H1 (cell line): ENCODE data around the gene CLDN9.

ENCODE experiments used
- ASH2L ChIP-seq: fragments of 200-600, 300-600 bp; sonication (generic); IDR thresholded peaks from one replicate; pipeline ENCODE4 v1.7.1; 2017; ENCODE audit warnings: low read length
- ATF2 ChIP-seq: IDR thresholded peaks from 2 replicates; pipeline ENCODE4 v1.6.1; 2012; ENCODE audit warnings: low read length, inconsistent platforms
- CTBP2 ChIP-seq: IDR thresholded peaks from 2 replicates; pipeline ENCODE4 v1.7.0; 2011; ENCODE audit warnings: borderline replicate concordance, mild to moderate bottlenecking, moderate library complexity, mixed read lengths, low read length; ENCODE audit not compliant: insufficient read depth, insufficient read length
- EP300 ChIP-seq, 2 experiments: IDR thresholded peaks; 1 replicate in 1 of 2; 2 replicates in 1 of 2; pipeline ENCODE4 v1.6.1; 2011 to 2012; ENCODE audit warnings: low read depth in 2 of 2, low read length in 2 of 2, mild to moderate bottlenecking in 2 of 2, borderline replicate concordance in 1 of 2, inconsistent platforms in 1 of 2, moderate library complexity in 1 of 2
- EZH2 ChIP-seq: fragments of 200-600 bp; sonication (generic); IDR thresholded peaks from 2 replicates; pipeline ENCODE4 v1.7.1; 2012; ENCODE audit warnings: low read depth, mild to moderate bottlenecking, moderate library complexity, low read length, inconsistent platforms; ENCODE audit not compliant: severe bottlenecking
- FOSL1 ChIP-seq: IDR thresholded peaks from 2 replicates; pipeline ENCODE4 v1.6.1; 2011; ENCODE audit warnings: mild to moderate bottlenecking, low read depth, low read length, moderate library complexity; ENCODE audit not compliant: insufficient read depth
- POLR2A ChIP-seq, 2 experiments: IDR thresholded peaks; 1 replicate in 1 of 2; 2 replicates in 1 of 2; pipeline ENCODE4 v1.6.1; 2011; ENCODE audit warnings: low read depth in 2 of 2, low read length in 2 of 2, mild to moderate bottlenecking in 2 of 2; ENCODE audit errors: control extremely low read depth in 1 of 2
- RAD21 ChIP-seq, 2 experiments: IDR thresholded peaks in 1 of 2; conservative IDR thresholded peaks in 1 of 2; 2 replicates each; pipeline ENCODE4 v1.6.1; 2011; ENCODE audit warnings: low read depth in 2 of 2, low read length in 2 of 2, improper control_type of control experiment in 1 of 2, inconsistent platforms in 1 of 2, mild to moderate bottlenecking in 1 of 2, moderate library complexity in 1 of 2
- RXRA ChIP-seq: IDR thresholded peaks from 2 replicates; pipeline ENCODE4 v1.6.1; 2011; ENCODE audit warnings: low read depth, mild to moderate bottlenecking, low read length, moderate library complexity; ENCODE audit not compliant: insufficient read depth
- TAF1 ChIP-seq: IDR thresholded peaks from 2 replicates; pipeline ENCODE4 v1.6.1; 2011; ENCODE audit warnings: mild to moderate bottlenecking, low read depth, low read length
- TEAD4 ChIP-seq: IDR thresholded peaks from 2 replicates; pipeline ENCODE4 v1.6.1; 2012; ENCODE audit warnings: low read depth, low read length, inconsistent platforms, mixed read lengths
- ZNF274 ChIP-seq: IDR thresholded peaks from 2 replicates; pipeline ENCODE4 v1.7.0; 2012; ENCODE audit warnings: low read length, borderline replicate concordance; ENCODE audit errors: extremely low read depth

GRCh38 chr16:2977440-2977839, 35.3 kb upstream of the CLDN9 start:
- no peak for TF ChIP-seq EZH2
- no peak for TF ChIP-seq FOSL1
- no peak for TF ChIP-seq ZNF274
- TF ChIP-seq TAF1 = no peak
- no peak for TF ChIP-seq ATF2
- no peak for TF ChIP-seq RAD21 (IDR thresholded peaks at IDR 0.05 in 1 of 2, conservative IDR thresholded peaks at IDR 0.05 in 1 of 2; ENCODE audit: low read depth in 2 of 2, low read length in 2 of 2)
- no peak for TF ChIP-seq POLR2A (IDR thresholded peaks at IDR 0.05; ENCODE audit: control extremely low read depth in 1 of 2, low read depth in 2 of 2, low read length in 2 of 2)
- TF ChIP-seq EP300 (IDR thresholded peaks at IDR 0.05; ENCODE audit: borderline replicate concordance in 1 of 2, low read depth in 2 of 2, low read length in 2 of 2) = no peak
- TF ChIP-seq CTBP2 = no peak
- TF ChIP-seq RXRA = no peak
- TF ChIP-seq TEAD4 = no peak
- no peak for TF ChIP-seq ASH2L
